Measurements from ENCODE around the gene SETSIP.

- TF ChIP-seq ZNF274 (IDR thresholded peaks at IDR 0.05; ENCODE audit: low read depth, low read length), result no peak
- TF ChIP-seq YY1 (IDR thresholded peaks at IDR 0.05; ENCODE audit: insufficient read depth, insufficient read length), result no peak
- no peak for TF ChIP-seq SUZ12 (IDR thresholded peaks at IDR 0.05; ENCODE audit: extremely low read depth, insufficient read depth, insufficient read length)
Observed at GRCh38 chr1:92066321-92066720, 8.9 kb downstream of the SETSIP start.

Measured in NT2/D1 (cell line).